DOHH2 (cell line): ENCODE data around the gene PHF21B.

ENCODE experiments used
- CTCF ChIP-seq: fragments of 200-600 bp; sonication (generic); IDR thresholded peaks from one replicate; pipeline ENCODE4 v1.5.1; 2014; ENCODE audit warnings: antibody characterized with exemption, mild to moderate bottlenecking, low read depth, low read length; ENCODE audit not compliant: poor library complexity, severe bottlenecking
- EZH2phosphoT487 ChIP-seq: fragments of 200-600 bp; sonication (generic); IDR thresholded peaks from 2 replicates; pipeline ENCODE4 v1.6.1; 2017; ENCODE audit warnings: borderline replicate concordance, mild to moderate bottlenecking, antibody characterized with exemption, low read length, moderate library complexity, mixed read lengths

DNA sequence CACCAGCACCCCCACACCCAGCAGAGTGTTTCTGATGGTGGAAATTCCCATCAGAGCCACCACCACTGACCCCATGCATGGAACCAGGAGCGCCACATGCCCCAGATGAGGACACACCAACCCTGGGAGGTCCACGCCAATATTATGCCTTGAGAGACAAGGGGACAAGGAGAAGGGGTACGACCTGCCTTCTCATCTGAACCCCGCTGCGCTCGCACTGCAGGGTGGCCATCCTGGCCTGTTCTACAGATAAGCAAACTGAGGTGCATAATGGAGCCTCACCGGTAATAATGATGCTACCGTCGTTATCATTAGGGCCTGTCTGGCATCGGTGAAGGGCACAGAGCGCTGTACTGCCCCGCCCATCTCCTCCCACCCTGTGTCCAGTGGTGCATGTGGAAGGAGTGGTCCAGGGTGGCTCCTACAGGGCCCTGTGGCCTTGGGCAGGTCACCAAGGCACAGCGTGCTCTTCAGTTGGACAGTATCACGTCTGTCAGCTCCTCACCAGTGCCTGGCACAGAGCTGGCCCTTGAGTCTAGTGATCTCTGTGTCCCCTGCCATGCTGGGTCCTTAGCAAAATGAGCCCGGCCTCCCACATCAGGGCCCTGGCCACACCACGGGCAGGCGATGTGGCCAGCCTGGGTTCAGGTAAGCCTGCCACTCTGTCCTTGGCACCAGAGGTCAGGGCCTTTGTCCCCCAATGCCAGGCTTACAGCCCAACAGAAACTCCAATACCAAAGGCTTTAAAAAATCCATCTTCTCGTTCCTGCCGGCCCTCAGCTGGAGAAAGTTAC, 92.2 kb downstream of the PHF21B start:
- TF ChIP-seq CTCF, result no peak
- no peak for TF ChIP-seq EZH2phosphoT487
